ENCODE results near the gene SFSWAP.

Gene SFSWAP

DNA sequence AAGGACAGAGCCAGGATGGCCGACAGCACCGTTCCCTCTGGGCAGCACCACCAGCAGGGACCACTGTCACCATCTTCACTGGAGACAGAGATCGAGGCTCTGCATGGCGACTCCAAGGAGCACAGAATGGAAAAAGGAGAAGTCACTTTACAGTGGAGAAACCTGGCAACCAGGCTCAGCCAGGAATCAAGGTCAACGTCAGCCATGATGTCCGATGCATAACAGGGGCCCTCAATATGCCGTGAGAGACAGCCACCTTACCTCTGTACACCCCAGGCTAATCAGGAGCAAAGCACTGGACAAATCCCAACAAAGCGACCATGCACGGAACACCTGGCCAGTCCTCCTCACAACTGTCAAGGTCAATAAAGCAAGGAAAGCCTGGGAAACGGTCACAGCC is 20.6 kb upstream of the SFSWAP start:
- no peak overlapping the region for H3K4me2 ChIP-seq (ENCODE audit: low read length)
- H3K4me3 ChIP-seq (ENCODE audit: low read length) = no peak overlapping the region
- H3K27ac ChIP-seq (ENCODE audit: low read depth, low read length) = no peak overlapping the region
- TF ChIP-seq EZH2phosphoT487 (IDR thresholded peaks at IDR 0.05; ENCODE audit: borderline replicate concordance, low read length) = no peak
- TF ChIP-seq, protein P1, sequence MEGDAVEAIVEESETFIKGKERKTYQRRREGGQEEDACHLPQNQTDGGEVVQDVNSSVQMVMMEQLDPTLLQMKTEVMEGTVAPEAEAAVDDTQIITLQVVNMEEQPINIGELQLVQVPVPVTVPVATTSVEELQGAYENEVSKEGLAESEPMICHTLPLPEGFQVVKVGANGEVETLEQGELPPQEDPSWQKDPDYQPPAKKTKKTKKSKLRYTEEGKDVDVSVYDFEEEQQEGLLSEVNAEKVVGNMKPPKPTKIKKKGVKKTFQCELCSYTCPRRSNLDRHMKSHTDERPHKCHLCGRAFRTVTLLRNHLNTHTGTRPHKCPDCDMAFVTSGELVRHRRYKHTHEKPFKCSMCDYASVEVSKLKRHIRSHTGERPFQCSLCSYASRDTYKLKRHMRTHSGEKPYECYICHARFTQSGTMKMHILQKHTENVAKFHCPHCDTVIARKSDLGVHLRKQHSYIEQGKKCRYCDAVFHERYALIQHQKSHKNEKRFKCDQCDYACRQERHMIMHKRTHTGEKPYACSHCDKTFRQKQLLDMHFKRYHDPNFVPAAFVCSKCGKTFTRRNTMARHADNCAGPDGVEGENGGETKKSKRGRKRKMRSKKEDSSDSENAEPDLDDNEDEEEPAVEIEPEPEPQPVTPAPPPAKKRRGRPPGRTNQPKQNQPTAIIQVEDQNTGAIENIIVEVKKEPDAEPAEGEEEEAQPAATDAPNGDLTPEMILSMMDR (IDR thresholded peaks at IDR 0.05; ENCODE audit: low read depth, low read length, poor library complexity, severe bottlenecking) = no peak
- no peaks in the 10 kb centered on the region for H3K36me3 ChIP-seq (ENCODE audit: control insufficient read depth, low read length)
- no peaks in the 10 kb centered on the region for H3K27me3 ChIP-seq (ENCODE audit: control insufficient read depth, low read length)
- no peaks in the 10 kb centered on the region for H3K9me2 ChIP-seq (replicated peaks; ENCODE audit: control insufficient read depth, low read length)
- H3K79me2 ChIP-seq (ENCODE audit: control insufficient read depth, low read length) = no peaks in the 10 kb centered on the region
- H3K4me1 ChIP-seq (ENCODE audit: control insufficient read depth, low read length) = no peaks in the 10 kb centered on the region
- H3F3A ChIP-seq (ENCODE audit: control insufficient read depth, insufficient read depth) = peaks cover 9% of the 10 kb centered on the region
- no peaks in the 10 kb centered on the region for H4K20me1 ChIP-seq (ENCODE audit: control insufficient read depth, insufficient read depth, low read depth, low read length)
- peaks cover 17% of the 10 kb centered on the region for H3K9me3 ChIP-seq (ENCODE audit: control insufficient read depth, insufficient read depth, low read length)

DNA sequence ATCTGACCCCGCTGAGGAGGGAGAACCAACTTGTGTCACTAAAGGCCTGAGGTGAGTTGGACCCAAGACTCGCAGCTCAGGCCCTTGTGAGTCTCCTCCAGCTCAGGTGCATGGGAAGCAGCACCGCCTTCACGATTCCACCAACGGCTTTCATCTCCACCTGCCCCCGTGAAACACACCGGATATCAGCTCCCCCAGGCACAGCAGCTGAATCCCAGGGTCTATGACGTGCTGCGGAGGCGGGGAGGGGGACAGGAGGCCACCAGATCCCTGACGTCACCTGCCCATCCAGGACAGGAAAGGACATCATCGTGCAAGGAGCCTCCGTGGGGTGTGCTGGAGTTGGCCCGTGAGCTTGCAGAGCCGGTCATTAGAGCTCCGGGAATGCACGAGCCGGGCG is 18.5 kb upstream of the SFSWAP start:
- peaks cover 17% of the 10 kb centered on the region for H3K9me3 ChIP-seq (ENCODE audit: control insufficient read depth, insufficient read depth, low read length)
- H3K27me3 ChIP-seq (ENCODE audit: control insufficient read depth, low read length) = no peaks in the 10 kb centered on the region
- no peaks in the 10 kb centered on the region for H3K9me2 ChIP-seq (replicated peaks; ENCODE audit: control insufficient read depth, low read length)
- H3K27ac ChIP-seq (ENCODE audit: low read depth, low read length) = no peak overlapping the region
- no peaks in the 10 kb centered on the region for H3K79me2 ChIP-seq (ENCODE audit: control insufficient read depth, low read length)
- H3K4me3 ChIP-seq (ENCODE audit: low read length) = no peak overlapping the region
- no peak for TF ChIP-seq EZH2phosphoT487 (IDR thresholded peaks at IDR 0.05; ENCODE audit: borderline replicate concordance, low read length)
- TF ChIP-seq, protein P1 (IDR thresholded peaks at IDR 0.05; ENCODE audit: low read depth, low read length, poor library complexity, severe bottlenecking) = no peak
- H3F3A ChIP-seq (ENCODE audit: control insufficient read depth, insufficient read depth) = peaks cover 9% of the 10 kb centered on the region
- no peaks in the 10 kb centered on the region for H3K4me1 ChIP-seq (ENCODE audit: control insufficient read depth, low read length)
- no peaks in the 10 kb centered on the region for H3K36me3 ChIP-seq (ENCODE audit: control insufficient read depth, low read length)
- H4K20me1 ChIP-seq (ENCODE audit: control insufficient read depth, insufficient read depth, low read depth, low read length) = no peaks in the 10 kb centered on the region
- H3K4me2 ChIP-seq (ENCODE audit: low read length) = no peak overlapping the region

DNA sequence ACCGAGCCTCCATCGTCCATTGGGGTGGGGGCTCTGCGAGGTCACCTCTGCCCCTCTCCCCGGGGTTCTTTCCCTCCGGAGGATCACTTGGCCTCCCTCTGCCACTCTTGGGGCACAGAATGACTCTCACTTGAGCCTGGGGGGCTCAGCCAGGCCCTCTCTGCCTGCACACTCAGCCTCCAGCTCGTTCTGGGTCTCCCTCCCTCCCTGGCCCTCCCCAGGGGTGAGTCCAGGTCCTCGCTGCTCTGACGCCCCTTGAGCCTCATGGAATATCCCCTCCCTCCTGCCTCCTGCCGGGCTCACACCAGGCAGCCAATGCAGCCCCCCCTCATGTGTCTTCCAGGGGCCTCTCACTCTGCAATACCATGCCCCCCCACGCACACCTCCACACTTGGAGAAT is 17.7 kb upstream of the SFSWAP start:
- no peak overlapping the region for H3K4me2 ChIP-seq (ENCODE audit: low read length)
- H3K27ac ChIP-seq (ENCODE audit: low read depth, low read length) = no peak overlapping the region
- no peaks in the 10 kb centered on the region for H3K36me3 ChIP-seq (ENCODE audit: control insufficient read depth, low read length)
- H3K27me3 ChIP-seq (ENCODE audit: control insufficient read depth, low read length) = no peaks in the 10 kb centered on the region
- H3K4me1 ChIP-seq (ENCODE audit: control insufficient read depth, low read length) = no peaks in the 10 kb centered on the region
- TF ChIP-seq EZH2phosphoT487 (IDR thresholded peaks at IDR 0.05; ENCODE audit: borderline replicate concordance, low read length) = no peak
- TF ChIP-seq, protein P1 (IDR thresholded peaks at IDR 0.05; ENCODE audit: low read depth, low read length, poor library complexity, severe bottlenecking) = no peak
- H3K9me2 ChIP-seq (replicated peaks; ENCODE audit: control insufficient read depth, low read length) = no peaks in the 10 kb centered on the region
- no peak overlapping the region for H3K4me3 ChIP-seq (ENCODE audit: low read length)
- no peaks in the 10 kb centered on the region for H3K79me2 ChIP-seq (ENCODE audit: control insufficient read depth, low read length)
- peaks cover 13% of the 10 kb centered on the region for H3K9me3 ChIP-seq (ENCODE audit: control insufficient read depth, insufficient read depth, low read length)
- H4K20me1 ChIP-seq (ENCODE audit: control insufficient read depth, insufficient read depth, low read depth, low read length) = no peaks in the 10 kb centered on the region
- H3F3A ChIP-seq (ENCODE audit: control insufficient read depth, insufficient read depth) = peaks cover 9% of the 10 kb centered on the region
